Activated CD8-positive, alpha-beta memory T cell treated with anti-CD3 and anti-CD28 coated beads, Interleukin-2, amount 50 U/mL, for 4 hours (primary cell): Measurements from ENCODE around the gene CCDC6.
"Not testable (repeated sequence)": the region's sequence is repeated elsewhere in the genome, so short reads cannot be mapped to it uniquely, and the experiment has no call there.

ENCODE experiments used
- DNase-seq: peaks from one replicate; pipeline ENCODE4 v3.0.0-alpha.2; 2020

CCDC6 gene

GRCh38 chr10:59906417-59907202 is at the start of gene CCDC6:
CCDC6 (minus strand) TSS chr10:59906556; CDS start chr10:59906424, 132 bp downstream.
- DNase-seq, result peak; percentile 94

- DNase-seq, result no peak
These were observed 47.9 kb upstream of the CCDC6 start for GRCh38 chr10:59954296-59954695.

GRCh38 chr10:59953711-59954110 is 47.4 kb upstream of the CCDC6 start:
- DNase-seq, result not testable (repeated sequence)

GRCh38 chr10:59950105-59950504 is 43.7 kb upstream of the CCDC6 start:
- no peak for DNase-seq

- no peak for DNase-seq
These were observed 43.3 kb upstream of the CCDC6 start for GRCh38 chr10:59949608-59950007.

GRCh38 chr10:59945991-59946390 is 39.6 kb upstream of the CCDC6 start:
- no peak for DNase-seq

GRCh38 chr10:59945590-59945989 is 39.2 kb upstream of the CCDC6 start:
- DNase-seq, result no peak

- no peak for DNase-seq
These were observed 38.1 kb upstream of the CCDC6 start for GRCh38 chr10:59944339-59944935.

- DNase-seq, result no peak
These were observed 36.2 kb upstream of the CCDC6 start for GRCh38 chr10:59942556-59942955.

- DNase-seq, result no peak
These were observed 31.4 kb upstream of the CCDC6 start for GRCh38 chr10:59937720-59938119.

GRCh38 chr10:59934701-59935100 is 28.3 kb upstream of the CCDC6 start:
- no peak for DNase-seq

- not testable (repeated sequence) for DNase-seq
These were observed 24.6 kb upstream of the CCDC6 start for GRCh38 chr10:59930788-59931521.

- DNase-seq, result no peak
These were observed 19.7 kb upstream of the CCDC6 start for GRCh38 chr10:59926086-59926485.

GRCh38 chr10:59922907-59923306 is 16.6 kb upstream of the CCDC6 start:
- no peak for DNase-seq

GRCh38 chr10:59917922-59918321 is 11.6 kb upstream of the CCDC6 start:
- no peak for DNase-seq

GRCh38 chr10:59913547-59914237 is 7.3 kb upstream of the CCDC6 start:
- DNase-seq, result no peak

- no peak for DNase-seq
These were observed 4.5 kb upstream of the CCDC6 start for GRCh38 chr10:59910867-59911266.

- no peak for DNase-seq
These were observed 3.5 kb upstream of the CCDC6 start for GRCh38 chr10:59909815-59910214.

GRCh38 chr10:59908808-59909143 is 2.4 kb upstream of the CCDC6 start:
- no peak for DNase-seq

GRCh38 chr10:59907918-59908807 is 1.8 kb upstream of the CCDC6 start:
- peak; percentile 37 for DNase-seq

- DNase-seq, result no peak
These were observed 1.2 kb upstream of the CCDC6 start for GRCh38 chr10:59907537-59907917.

- peak; percentile 25 for DNase-seq
These were observed 482 bp downstream of the CCDC6 start for GRCh38 chr10:59905731-59906416.
